Iris pigment epithelial cell (primary cell): ENCODE data around the gene ARHGAP45.
"Not testable (repeated sequence)": the region's sequence is repeated elsewhere in the genome, so short reads cannot be mapped to it uniquely, and the experiment has no call there.

Source experiments
- DNase-seq: peaks from one replicate; pipeline ENCODE4 v3.0.0-alpha.2; 2011; ENCODE audit warnings: low read depth

Gene ARHGAP45

DNA sequence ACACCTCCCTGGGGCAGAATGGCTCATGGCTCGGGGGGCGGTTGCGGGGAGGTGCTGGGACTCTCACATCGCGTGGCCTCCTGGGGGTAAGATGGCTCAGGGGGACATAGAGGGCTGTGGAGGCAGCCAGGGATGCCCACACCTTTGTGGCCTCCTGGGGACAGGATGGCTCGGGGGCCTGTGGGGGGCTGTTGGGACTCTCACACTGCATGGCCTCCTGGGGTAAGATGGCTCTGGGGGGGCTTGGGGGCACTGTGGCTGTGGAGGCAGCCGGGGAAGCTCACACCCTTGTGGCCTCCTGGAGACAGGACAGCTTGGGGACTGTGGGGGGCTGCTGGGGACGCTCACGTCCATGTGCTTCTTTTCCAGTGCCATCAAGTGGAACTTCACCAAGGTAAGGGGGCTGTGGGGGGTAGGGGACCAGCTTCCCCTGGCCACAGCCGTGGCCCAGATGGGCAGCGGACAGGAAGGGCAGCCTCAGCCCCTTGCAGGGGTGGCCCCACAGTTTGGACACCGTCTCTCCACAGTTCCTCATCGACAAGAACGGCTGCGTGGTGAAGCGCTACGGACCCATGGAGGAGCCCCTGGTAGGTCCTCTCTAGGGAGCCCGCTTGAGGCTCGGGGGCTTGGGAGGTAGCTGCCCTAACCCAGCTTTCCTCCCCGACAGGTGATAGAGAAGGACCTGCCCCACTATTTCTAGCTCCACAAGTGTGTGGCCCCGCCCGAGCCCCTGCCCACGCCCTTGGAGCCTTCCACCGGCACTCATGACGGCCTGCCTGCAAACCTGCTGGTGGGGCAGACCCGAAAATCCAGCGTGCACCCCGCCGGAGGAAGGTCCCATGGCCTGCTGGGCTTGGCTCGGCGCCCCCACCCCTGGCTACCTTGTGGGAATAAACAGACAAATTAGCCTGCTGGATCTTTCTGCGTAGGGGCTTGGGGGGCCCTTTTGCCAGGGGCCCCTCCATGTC lies 39.2 kb downstream of the ARHGAP45 start:
- no peak for DNase-seq

- DNase-seq = peak; percentile 74
These were observed 40.1 kb downstream of the ARHGAP45 start for GRCh38 chr19:1106841-1107660.

GRCh38 chr19:1107661-1108261 lies 40.8 kb downstream of the ARHGAP45 start:
- DNase-seq = no peak

DNA sequence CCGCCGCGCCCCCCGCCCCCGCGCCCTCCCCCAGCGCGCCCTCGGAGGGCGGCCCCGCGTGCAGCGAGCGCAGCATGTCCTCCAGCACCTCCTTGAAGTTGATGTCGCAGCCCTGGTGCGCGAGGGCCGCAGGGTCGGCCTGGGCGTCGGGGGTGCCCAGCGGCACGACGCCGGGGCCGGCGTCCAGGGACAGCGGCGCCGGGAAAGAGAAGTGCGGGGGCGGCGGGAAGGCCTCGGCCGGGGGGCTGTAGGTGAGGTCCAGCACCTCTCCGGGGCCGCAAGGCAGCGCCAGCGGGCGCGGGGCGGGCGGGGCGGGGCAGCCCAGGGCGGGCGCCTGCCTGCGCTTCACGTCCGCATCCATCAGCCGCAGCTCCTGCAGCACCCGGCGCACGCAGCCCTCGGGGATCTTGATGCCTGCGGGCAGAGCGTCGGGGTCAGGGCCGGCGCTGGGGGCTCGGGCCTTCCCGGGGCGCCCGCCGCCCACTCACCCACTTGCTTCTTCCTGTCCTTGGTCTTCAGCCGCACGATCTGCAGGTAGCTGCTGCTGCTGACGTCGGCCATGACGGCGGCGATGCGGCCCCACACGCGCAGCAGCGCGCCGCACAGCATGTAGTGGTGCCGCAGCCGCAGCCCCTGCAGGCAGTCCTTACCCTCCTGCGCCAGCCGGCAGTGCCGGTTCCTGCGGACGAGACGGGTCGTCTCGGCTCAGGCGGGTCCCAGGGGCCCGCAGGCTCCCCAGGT lies 41.5 kb downstream of the ARHGAP45 start:
- DNase-seq = no peak

DNA sequence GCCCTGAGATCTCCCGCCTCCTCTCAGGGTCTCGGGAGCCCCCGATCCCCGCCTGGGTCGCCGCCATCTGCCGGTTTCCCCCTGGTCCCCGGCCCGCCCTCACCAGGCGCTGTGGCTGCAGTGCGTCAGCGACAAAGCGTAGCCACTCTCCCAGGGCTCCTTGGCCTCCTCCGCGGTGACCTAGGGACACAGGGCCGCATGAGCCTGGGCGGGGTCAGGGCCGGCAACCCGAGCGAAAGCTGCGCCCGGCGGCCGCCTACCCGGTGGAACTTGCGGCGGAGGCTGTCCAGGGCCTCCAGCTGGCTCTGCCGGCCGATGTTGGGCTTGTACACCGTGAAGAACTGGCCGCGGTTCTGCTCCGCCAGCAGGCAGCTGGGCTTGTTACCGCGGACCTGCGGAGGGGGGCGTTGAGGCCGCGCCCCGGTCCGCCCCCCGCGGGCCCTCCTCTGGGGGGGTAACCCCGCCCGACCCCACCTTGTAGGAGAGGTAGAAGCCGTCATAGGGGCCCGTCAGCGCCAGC lies 42.1 kb downstream of the ARHGAP45 start:
- no peak for DNase-seq

- no peak for DNase-seq
These were observed 43.0 kb downstream of the ARHGAP45 start for GRCh38 chr19:1109697-1110671.

GRCh38 chr19:1110809-1111640 lies 44.1 kb downstream of the ARHGAP45 start:
- DNase-seq = no peak

- no peak for DNase-seq
These were observed 44.8 kb downstream of the ARHGAP45 start for GRCh38 chr19:1111641-1112267.

- DNase-seq = no peak
These were observed 45.5 kb downstream of the ARHGAP45 start for GRCh38 chr19:1112268-1113029.

- DNase-seq = peak; percentile 92
These were observed 46.3 kb downstream of the ARHGAP45 start for GRCh38 chr19:1113030-1113985.

- no peak for DNase-seq
These were observed 47.1 kb downstream of the ARHGAP45 start for GRCh38 chr19:1113986-1114483.

DNA sequence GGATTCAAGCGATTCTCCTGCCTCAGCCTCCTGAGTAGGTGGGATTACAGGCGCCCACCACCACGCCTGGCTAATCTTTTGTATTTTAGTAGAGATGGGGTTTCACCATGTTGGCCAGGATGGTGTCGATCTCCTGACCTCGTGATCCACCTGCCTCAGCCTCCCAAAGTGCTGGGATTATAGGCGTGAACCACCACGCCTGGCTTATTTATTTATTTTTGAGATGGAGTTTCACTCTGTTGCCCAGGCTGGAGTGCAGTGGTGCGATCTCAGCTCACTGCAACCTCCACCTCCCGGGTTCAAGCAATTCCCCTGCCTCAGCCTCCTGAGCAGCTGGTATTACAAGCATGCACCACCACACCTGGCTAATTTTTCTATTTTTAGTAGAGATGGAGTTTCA lies 47.8 kb downstream of the ARHGAP45 start:
- DNase-seq = not testable (repeated sequence)

- no peak for DNase-seq
These were observed 48.9 kb downstream of the ARHGAP45 start for GRCh38 chr19:1115646-1116420.

- no peak for DNase-seq
These were observed 50.0 kb downstream of the ARHGAP45 start for GRCh38 chr19:1116726-1117581.

DNA sequence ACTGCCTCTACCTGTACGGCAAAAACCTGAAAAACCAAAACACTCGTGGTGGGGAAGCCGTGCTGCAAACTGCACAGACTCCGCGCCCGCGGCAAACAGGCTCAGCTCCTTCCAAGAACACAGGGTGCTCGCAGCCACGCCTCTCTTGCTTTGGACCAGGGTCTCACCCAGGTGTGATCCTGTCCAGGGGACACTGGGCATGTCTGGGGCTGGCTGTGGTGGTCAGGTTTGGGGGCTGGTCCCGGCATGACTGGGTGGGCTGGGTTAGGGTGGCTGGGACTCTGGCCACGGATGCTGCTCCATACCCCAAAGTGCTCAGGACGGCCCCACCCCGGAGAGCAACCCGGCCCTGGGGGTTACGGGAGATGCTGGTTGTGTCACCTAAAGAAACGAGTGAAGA lies 50.7 kb downstream of the ARHGAP45 start:
- no peak for DNase-seq
